Stimulated activated CD8-positive, alpha-beta memory T cell treated with anti-CD3 and anti-CD28 coated beads, Interleukin-7, amount 100 ng/mL, for 4 hours (primary cell): ENCODE results near the gene SLC38A10.

Experiments
- DNase-seq, 2 donors: peaks; one replicate each; pipeline ENCODE4 v3.0.0-alpha.2; 2020; ENCODE audit warnings: low read depth in 2 of 2

Gene SLC38A10

GRCh38 chr17:81254955-81255717 lies 40.0 kb downstream of the SLC38A10 start:
- DNase-seq = no peak

GRCh38 chr17:81253358-81254131 lies 41.6 kb downstream of the SLC38A10 start:
- peak; percentile 27 to 34 for DNase-seq

GRCh38 chr17:81252987-81253329 lies 42.1 kb downstream of the SLC38A10 start:
- DNase-seq = no peak

- DNase-seq = no peak
Measured at GRCh38 chr17:81252326-81252986, 42.7 kb downstream of the SLC38A10 start.

GRCh38 chr17:81251709-81252301 lies 43.3 kb downstream of the SLC38A10 start:
- DNase-seq = no peak

GRCh38 chr17:81251094-81251708 lies 43.9 kb downstream of the SLC38A10 start:
- no peak for DNase-seq

- DNase-seq = no peak
Measured at GRCh38 chr17:81250286-81251093, 44.6 kb downstream of the SLC38A10 start.

GRCh38 chr17:81249223-81250040 lies 45.7 kb downstream of the SLC38A10 start:
- DNase-seq = no peak

GRCh38 chr17:81248649-81249048 lies 46.5 kb downstream of the SLC38A10 start:
- no peak for DNase-seq

- no peak for DNase-seq
Measured at GRCh38 chr17:81247339-81247990, 47.6 kb downstream of the SLC38A10 start.

- DNase-seq = no peak
Measured at GRCh38 chr17:81246679-81247338, 48.3 kb downstream of the SLC38A10 start.

GRCh38 chr17:81246343-81246670 lies 48.8 kb downstream of the SLC38A10 start:
- no peak for DNase-seq

- DNase-seq = no peak
Measured at GRCh38 chr17:81245665-81246342, 49.3 kb downstream of the SLC38A10 start.

GRCh38 chr17:81245024-81245664 lies 50.0 kb downstream of the SLC38A10 start:
- no peak for DNase-seq

GRCh38 chr17:81244358-81245023 lies 50.6 kb downstream of the SLC38A10 start:
- DNase-seq = no peak

- DNase-seq = no peak
Measured at GRCh38 chr17:81243333-81243664, 51.8 kb downstream of the SLC38A10 start.

GRCh38 chr17:81242421-81243332 lies 52.4 kb downstream of the SLC38A10 start:
- no peak for DNase-seq
